GM12875 (cell line): ENCODE results near the gene SDC1.

Source experiments
- H3K4me3 ChIP-seq: one replicate; pipeline ENCODE4 v1.5.1; 2011; ENCODE audit warnings: low read depth, low read length, control low read depth
- TF ChIP-seq, protein P1 (sequence below): IDR thresholded peaks from 2 replicates; pipeline ENCODE4 v1.5.1; 2011; ENCODE audit warnings: low read depth, mild to moderate bottlenecking, control low read depth, inconsistent platforms, low read length, moderate library complexity, borderline replicate concordance; ENCODE audit not compliant: insufficient read depth

Gene SDC1

DNA sequence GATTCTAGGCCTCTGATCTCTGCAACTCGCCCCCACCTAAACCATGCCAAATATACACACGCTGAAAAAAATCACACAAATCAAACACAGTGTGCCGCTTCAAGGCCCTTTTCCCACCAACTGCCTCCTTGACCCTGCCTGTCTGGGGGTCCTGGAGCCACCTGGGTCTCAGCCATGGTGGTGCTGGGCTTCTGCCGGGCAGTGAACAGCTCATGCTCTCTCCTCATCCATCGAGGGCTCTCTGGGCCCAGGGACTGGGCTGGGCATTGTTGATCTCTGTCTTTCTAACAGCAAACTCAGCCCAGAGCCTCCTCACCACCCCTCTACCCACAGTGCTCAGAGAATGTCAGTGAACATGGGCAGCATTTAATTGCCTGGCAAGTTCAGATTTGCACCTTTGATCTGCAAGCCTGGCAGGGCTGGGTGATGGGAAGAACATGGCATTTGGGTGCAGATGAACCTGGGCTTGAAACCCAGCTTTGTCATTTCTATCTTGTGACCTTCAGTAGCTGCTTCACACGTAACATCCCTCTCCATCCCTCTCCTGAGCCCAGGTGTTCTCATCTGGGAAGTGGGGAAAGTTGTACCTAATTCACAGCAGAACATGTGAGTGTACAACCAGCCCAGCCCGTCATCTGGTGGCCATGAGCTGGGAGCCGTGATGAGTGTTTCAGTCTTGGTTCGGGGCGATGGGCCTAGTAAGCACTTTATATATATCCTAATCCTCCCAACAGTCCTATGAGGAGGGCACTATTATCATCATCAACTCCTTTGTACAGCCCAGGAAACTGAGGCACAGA, 46.1 kb downstream of the SDC1 start:
- TF ChIP-seq, protein P1, sequence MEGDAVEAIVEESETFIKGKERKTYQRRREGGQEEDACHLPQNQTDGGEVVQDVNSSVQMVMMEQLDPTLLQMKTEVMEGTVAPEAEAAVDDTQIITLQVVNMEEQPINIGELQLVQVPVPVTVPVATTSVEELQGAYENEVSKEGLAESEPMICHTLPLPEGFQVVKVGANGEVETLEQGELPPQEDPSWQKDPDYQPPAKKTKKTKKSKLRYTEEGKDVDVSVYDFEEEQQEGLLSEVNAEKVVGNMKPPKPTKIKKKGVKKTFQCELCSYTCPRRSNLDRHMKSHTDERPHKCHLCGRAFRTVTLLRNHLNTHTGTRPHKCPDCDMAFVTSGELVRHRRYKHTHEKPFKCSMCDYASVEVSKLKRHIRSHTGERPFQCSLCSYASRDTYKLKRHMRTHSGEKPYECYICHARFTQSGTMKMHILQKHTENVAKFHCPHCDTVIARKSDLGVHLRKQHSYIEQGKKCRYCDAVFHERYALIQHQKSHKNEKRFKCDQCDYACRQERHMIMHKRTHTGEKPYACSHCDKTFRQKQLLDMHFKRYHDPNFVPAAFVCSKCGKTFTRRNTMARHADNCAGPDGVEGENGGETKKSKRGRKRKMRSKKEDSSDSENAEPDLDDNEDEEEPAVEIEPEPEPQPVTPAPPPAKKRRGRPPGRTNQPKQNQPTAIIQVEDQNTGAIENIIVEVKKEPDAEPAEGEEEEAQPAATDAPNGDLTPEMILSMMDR, result no peak
- H3K4me3 ChIP-seq, result no peak overlapping the region

DNA sequence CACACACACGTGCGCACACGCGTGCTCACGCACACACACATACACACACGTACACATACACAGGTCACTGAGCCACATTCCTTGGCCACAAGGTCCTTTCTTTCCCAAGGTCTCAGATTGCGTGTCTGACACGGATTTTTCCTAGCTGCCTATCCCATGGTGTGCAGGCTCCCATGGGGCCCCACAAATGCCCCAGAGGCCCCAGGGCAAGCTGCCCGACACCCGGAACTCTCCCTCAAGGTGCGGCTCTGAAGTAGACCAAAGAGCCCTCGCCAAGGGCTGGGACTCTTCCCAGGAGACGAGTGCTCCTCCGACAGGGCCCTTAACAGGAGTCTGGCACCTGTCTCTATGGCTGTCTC, 46.7 kb downstream of the SDC1 start:
- no peak overlapping the region for H3K4me3 ChIP-seq
- TF ChIP-seq, protein P1, result no peak

DNA sequence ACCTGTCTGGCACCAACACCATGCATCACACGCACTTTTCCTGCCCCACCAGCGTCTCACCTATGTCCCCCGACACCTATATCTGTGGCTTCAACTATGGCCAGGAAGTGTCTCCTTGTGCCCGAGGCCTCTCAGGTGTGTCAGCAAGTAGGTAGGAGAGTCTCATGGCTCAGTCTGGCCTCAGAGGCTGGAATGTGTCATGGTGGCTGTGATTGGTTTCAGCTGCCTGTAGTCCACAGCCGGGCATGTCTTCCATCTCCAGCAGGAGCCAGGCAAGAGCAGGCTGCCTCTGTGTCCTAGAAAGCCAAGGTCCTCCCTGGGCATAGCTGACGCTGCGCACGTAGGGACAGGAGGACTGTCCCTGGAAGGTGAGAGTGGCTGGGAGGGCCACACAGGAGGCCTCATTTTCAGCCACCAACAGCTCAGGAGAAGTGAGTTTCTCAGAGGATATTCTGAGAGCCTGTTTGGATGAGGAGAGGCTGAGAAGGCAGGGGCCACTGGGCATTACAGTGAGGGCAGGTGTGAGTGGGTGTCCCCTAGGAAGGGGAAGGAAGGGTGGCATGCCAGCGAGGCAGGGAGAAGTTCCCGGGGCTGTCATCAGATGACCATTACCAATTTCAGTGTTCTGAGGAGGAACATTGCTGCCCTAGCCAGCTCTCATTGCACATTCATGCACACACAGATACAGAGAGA, 47.2 kb downstream of the SDC1 start:
- H3K4me3 ChIP-seq, result no peak overlapping the region
- TF ChIP-seq, protein P1, result no peak

DNA sequence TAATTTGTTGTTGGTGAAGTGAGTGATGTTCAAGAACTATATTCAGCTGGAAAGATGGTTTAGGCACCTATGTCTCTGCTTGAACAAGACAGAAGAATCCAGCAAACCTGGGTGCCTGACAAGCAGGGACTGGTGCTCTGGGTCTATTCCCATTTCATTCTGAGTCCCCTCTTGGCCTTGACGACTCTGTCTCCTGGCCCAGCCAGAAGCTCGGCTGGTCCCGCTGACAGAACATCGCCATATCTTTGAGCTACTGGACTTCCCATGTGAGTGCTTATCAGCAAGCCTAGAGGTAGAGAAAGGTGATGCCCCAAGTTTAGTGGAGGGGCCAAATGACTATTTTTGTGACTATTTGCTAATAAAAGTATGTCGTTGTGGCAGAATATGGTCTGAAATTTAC, 48.2 kb downstream of the SDC1 start:
- TF ChIP-seq, protein P1, result no peak
- H3K4me3 ChIP-seq, result no peak overlapping the region

DNA sequence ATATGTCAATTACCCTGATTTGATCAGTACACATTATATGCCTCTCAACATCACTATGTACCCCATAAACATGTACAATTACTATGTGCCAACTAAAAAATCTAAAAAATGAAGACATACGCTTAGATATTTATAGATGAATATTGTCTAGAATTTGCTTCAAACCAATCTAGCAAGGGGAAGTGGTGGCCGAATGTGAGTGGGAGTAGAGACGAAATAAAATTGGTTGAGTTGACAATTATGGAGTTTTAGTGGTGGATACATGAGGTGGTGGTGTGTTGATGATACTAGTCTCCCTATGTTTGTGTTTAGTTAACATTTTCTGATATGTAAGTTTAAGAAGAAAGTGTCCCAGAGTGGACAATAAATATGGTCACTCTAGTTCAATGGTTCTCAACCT, 49.0 kb downstream of the SDC1 start:
- TF ChIP-seq, protein P1, result no peak
- no peak overlapping the region for H3K4me3 ChIP-seq

DNA sequence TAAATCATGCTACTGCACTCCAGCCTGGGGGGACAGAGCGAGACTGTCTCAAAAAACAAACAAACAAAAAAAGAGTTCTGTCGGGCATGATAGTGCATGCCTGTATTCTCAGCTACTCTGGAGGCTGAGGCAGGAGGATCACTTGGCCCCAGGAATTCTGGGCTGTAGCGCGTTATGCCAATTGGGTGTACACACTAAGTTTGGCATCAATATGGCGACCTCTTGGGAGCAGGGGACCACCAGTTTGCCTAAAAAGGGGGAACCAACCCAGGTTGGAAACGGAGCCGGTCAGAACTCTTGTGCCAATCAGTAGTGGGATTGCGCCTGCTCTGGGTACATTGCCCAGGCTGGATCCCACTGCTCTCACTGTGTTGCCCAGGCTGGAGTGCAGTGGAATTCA, 49.7 kb downstream of the SDC1 start:
- no peak overlapping the region for H3K4me3 ChIP-seq
- TF ChIP-seq, protein P1, result no peak

DNA sequence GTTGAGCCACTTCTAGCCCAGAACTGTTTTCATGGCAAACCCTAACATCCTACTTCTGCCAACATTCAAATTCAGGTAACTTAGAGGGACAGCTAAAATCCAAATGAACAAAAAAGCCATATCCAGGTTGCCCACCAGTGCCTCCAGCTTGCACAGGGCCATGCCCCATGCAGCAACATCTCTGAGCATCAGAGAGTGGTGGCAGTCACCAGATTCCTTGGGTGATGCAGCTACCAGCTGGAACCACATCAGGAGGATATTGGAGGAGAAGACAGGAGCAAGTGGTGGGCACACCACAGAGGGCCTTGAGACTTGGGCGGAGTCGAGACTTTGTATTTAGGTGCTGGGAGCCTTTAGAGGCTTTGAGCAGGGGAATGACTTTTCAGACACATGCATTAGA, 50.5 kb downstream of the SDC1 start:
- no peak overlapping the region for H3K4me3 ChIP-seq
- TF ChIP-seq, protein P1, result no peak
